HepG2 (cell line): ENCODE data around the gene COG1. TPM values are rescaled to one million over a fixed set of nuclear protein-coding genes. Genes with fewer than 3 reads are reported as not detected.

Experiments
- HMG20A ChIP-seq: IDR thresholded peaks from 2 replicates; pipeline ENCODE4 v1.6.1; 2016; ENCODE audit warnings: borderline replicate concordance
- JUND ChIP-seq: sonication (generic); formaldehyde crosslinking; IDR thresholded peaks from 2 replicates; pipeline ENCODE4 v1.8.0; 2022; ENCODE audit warnings: mild to moderate bottlenecking, missing genetic modification reagents
- MTA3 ChIP-seq: sonication (generic); formaldehyde crosslinking; IDR thresholded peaks from 2 replicates; pipeline ENCODE4 v1.4.0; 2020; ENCODE audit warnings: missing genetic modification reagents
- MYNN ChIP-seq: sonication (generic); formaldehyde crosslinking; IDR thresholded peaks from 2 replicates; pipeline ENCODE4 v1.4.0; 2020; ENCODE audit warnings: mild to moderate bottlenecking, low read depth, missing genetic modification reagents
- SOX13 ChIP-seq, 3 experiments: fragments of 450-650 bp in 1 of 3; sonication (generic) in 1 of 3; formaldehyde crosslinking in 1 of 3; IDR thresholded peaks in 2 of 3; conservative IDR thresholded peaks in 1 of 3; 2 replicates each; pipeline versions ENCODE4 v1.5.0 to v1.6.1; 2016 to 2020; ENCODE audit warnings: antibody characterized with exemption in 1 of 3, mild to moderate bottlenecking in 1 of 3, missing compliant biosample characterization in 1 of 3, missing genetic modification reagents in 1 of 3, moderate library complexity in 1 of 3
- STAG1 ChIP-seq: sonication (generic); formaldehyde crosslinking; IDR thresholded peaks from 2 replicates; pipeline ENCODE4 v1.4.0; 2020; ENCODE audit warnings: missing genetic modification reagents
- ZFYVE20 ChIP-seq: sonication (generic); formaldehyde crosslinking; IDR thresholded peaks from 2 replicates; pipeline ENCODE4 v1.8.0; 2023; ENCODE audit warnings: low read depth, mild to moderate bottlenecking, moderate library complexity, missing genetic modification reagents, borderline replicate concordance
- ZNF317 ChIP-seq: sonication (generic); formaldehyde crosslinking; IDR thresholded peaks from 2 replicates; pipeline ENCODE4 v1.5.0; 2020; ENCODE audit warnings: mild to moderate bottlenecking, missing genetic modification reagents
- polyA plus RNA-seq, 8 experiments: library from polyadenylated mRNA; depleted of rRNA in 3 of 8; stranded (reverse) in 7 of 8; unstranded in 1 of 8; fragments of >200 nt; fragmentation: Illumina TruSeq in 4 of 8; extraction: Trizol in 4 of 8; gene quantifications; 2 replicates each; pipeline versions ENCODE4 v1.2.1 to v1.2.3, GENCODE V29; 2011 to 2016; ENCODE audit warnings: low read depth in 4 of 8, missing spikeins in 1 of 8, mixed read lengths in 1 of 8; ENCODE audit not compliant: insufficient read depth in 1 of 8
- total RNA-seq, 5 experiments: library from RNA; depleted of rRNA; stranded (reverse); fragments of >200 nt; fragmentation: Illumina TruSeq; extraction: Trizol; gene quantifications; 2 replicates each; pipeline ENCODE4 v1.2.3, GENCODE V29; 2016; ENCODE audit warnings: low read depth in 1 of 5
- TF ChIP-seq, protein P1 (sequence below): sonication (generic); formaldehyde crosslinking; IDR thresholded peaks from 2 replicates; pipeline ENCODE4 v1.9.0; 2021; ENCODE audit warnings: missing genetic modification reagents, borderline replicate concordance
- TF ChIP-seq, protein P2 (sequence below): sonication (generic); formaldehyde crosslinking; IDR thresholded peaks from 2 replicates; pipeline ENCODE4 v1.5.0; 2020; ENCODE audit warnings: missing genetic modification reagents
- TF ChIP-seq, protein P3 (sequence below): sonication (generic); formaldehyde crosslinking; IDR thresholded peaks from 2 replicates; pipeline ENCODE4 v1.5.0; 2020; ENCODE audit warnings: mild to moderate bottlenecking, missing genetic modification reagents, moderate library complexity
- TF ChIP-seq, protein P4 (sequence below): sonication (generic); formaldehyde crosslinking; IDR thresholded peaks from 2 replicates; pipeline ENCODE4 v1.4.0; 2020; ENCODE audit warnings: low read depth, missing genetic modification reagents
- TF ChIP-seq, protein P5 (sequence below): sonication (generic); formaldehyde crosslinking; IDR thresholded peaks from 2 replicates; pipeline ENCODE4 v1.8.0; 2022; ENCODE audit warnings: missing genetic modification reagents, mild to moderate bottlenecking, borderline replicate concordance
- TF ChIP-seq, protein P6 (sequence below): sonication (generic); formaldehyde crosslinking; IDR thresholded peaks from 2 replicates; pipeline ENCODE4 v1.4.0; 2020; ENCODE audit warnings: low read depth, mild to moderate bottlenecking, missing genetic modification reagents

Gene COG1
- total and polyA plus RNA-seq, 2 of the 13 experiments (the other 11 are each of a cell fraction or from before 2014, with no cell fraction given): 36.6 to 39.7 TPM

DNA sequence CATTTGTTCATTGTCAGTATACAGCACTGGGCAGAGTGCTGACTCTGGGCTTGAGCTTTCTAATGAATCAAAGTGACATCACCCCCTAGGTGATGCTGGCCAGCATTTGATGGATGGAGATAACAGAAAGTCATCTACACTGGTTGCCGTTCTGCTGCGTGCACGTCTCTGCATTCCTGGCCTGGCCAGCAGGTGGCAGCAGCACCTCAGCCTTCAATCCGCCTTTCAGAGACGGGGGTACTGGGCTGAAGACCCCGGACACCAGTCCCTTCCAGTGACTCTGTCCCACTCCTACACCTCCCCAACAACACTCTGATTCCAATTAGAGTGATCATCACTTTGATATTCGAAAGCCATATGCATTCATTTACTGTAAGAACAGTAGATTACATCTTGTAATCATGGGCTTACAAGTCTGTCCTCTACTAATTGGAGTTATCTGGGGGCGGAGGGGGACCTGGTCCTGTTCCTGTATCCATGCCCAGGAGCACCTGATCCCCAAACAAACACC is 62.9 kb downstream of the COG1 start (continued):
- TF ChIP-seq, protein P1, sequence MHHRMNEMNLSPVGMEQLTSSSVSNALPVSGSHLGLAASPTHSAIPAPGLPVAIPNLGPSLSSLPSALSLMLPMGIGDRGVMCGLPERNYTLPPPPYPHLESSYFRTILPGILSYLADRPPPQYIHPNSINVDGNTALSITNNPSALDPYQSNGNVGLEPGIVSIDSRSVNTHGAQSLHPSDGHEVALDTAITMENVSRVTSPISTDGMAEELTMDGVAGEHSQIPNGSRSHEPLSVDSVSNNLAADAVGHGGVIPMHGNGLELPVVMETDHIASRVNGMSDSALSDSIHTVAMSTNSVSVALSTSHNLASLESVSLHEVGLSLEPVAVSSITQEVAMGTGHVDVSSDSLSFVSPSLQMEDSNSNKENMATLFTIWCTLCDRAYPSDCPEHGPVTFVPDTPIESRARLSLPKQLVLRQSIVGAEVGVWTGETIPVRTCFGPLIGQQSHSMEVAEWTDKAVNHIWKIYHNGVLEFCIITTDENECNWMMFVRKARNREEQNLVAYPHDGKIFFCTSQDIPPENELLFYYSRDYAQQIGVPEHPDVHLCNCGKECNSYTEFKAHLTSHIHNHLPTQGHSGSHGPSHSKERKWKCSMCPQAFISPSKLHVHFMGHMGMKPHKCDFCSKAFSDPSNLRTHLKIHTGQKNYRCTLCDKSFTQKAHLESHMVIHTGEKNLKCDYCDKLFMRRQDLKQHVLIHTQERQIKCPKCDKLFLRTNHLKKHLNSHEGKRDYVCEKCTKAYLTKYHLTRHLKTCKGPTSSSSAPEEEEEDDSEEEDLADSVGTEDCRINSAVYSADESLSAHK (CRISPR knock-in tag): 0 out of 2 replicates have a peak, but pooled peaks have one; percentile 78
- TF ChIP-seq, protein P2, sequence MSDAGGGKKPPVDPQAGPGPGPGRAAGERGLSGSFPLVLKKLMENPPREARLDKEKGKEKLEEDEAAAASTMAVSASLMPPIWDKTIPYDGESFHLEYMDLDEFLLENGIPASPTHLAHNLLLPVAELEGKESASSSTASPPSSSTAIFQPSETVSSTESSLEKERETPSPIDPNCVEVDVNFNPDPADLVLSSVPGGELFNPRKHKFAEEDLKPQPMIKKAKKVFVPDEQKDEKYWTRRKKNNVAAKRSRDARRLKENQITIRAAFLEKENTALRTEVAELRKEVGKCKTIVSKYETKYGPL (CRISPR knock-in tag): no peak
- no peak for TF ChIP-seq ZNF317 (CRISPR knock-in tag)
- TF ChIP-seq, protein P3, sequence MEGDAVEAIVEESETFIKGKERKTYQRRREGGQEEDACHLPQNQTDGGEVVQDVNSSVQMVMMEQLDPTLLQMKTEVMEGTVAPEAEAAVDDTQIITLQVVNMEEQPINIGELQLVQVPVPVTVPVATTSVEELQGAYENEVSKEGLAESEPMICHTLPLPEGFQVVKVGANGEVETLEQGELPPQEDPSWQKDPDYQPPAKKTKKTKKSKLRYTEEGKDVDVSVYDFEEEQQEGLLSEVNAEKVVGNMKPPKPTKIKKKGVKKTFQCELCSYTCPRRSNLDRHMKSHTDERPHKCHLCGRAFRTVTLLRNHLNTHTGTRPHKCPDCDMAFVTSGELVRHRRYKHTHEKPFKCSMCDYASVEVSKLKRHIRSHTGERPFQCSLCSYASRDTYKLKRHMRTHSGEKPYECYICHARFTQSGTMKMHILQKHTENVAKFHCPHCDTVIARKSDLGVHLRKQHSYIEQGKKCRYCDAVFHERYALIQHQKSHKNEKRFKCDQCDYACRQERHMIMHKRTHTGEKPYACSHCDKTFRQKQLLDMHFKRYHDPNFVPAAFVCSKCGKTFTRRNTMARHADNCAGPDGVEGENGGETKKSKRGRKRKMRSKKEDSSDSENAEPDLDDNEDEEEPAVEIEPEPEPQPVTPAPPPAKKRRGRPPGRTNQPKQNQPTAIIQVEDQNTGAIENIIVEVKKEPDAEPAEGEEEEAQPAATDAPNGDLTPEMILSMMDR: peak; percentile 100
- peak; percentile 100 for TF ChIP-seq STAG1 (CRISPR knock-in tag)
- TF ChIP-seq SOX13 (IDR thresholded peaks at IDR 0.05): no peak
- TF ChIP-seq SOX13 (CRISPR knock-in tag; conservative IDR thresholded peaks at IDR 0.05 in 1 of 2, IDR thresholded peaks at IDR 0.05 in 1 of 2): peak in 1 of 2 experiments; percentile 17; a peak in 1 of 4 replicates
- no peak for TF ChIP-seq MTA3 (CRISPR knock-in tag)
- TF ChIP-seq ZFYVE20 (CRISPR knock-in tag): no peak
- TF ChIP-seq, protein P4, sequence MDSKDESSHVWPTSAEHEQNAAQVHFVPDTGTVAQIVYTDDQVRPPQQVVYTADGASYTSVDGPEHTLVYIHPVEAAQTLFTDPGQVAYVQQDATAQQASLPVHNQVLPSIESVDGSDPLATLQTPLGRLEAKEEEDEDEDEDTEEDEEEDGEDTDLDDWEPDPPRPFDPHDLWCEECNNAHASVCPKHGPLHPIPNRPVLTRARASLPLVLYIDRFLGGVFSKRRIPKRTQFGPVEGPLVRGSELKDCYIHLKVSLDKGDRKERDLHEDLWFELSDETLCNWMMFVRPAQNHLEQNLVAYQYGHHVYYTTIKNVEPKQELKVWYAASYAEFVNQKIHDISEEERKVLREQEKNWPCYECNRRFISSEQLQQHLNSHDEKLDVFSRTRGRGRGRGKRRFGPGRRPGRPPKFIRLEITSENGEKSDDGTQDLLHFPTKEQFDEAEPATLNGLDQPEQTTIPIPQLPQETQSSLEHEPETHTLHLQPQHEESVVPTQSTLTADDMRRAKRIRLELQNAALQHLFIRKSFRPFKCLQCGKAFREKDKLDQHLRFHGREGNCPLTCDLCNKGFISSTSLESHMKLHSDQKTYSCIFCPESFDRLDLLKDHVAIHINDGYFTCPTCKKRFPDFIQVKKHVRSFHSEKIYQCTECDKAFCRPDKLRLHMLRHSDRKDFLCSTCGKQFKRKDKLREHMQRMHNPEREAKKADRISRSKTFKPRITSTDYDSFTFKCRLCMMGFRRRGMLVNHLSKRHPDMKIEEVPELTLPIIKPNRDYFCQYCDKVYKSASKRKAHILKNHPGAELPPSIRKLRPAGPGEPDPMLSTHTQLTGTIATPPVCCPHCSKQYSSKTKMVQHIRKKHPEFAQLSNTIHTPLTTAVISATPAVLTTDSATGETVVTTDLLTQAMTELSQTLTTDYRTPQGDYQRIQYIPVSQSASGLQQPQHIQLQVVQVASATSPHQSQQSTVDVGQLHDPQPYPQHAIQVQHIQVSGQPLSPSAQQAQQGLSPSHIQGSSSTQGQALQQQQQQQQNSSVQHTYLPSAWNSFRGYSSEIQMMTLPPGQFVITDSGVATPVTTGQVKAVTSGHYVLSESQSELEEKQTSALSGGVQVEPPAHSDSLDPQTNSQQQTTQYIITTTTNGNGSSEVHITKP: no peak
- TF ChIP-seq, protein P5, sequence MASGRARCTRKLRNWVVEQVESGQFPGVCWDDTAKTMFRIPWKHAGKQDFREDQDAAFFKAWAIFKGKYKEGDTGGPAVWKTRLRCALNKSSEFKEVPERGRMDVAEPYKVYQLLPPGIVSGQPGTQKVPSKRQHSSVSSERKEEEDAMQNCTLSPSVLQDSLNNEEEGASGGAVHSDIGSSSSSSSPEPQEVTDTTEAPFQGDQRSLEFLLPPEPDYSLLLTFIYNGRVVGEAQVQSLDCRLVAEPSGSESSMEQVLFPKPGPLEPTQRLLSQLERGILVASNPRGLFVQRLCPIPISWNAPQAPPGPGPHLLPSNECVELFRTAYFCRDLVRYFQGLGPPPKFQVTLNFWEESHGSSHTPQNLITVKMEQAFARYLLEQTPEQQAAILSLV: no peak
- TF ChIP-seq MYNN (CRISPR knock-in tag): 0 out of 2 replicates have a peak, but pooled peaks have one; percentile 40
- 0 out of 2 replicates have a peak, but pooled peaks have one; percentile 21 for TF ChIP-seq HMG20A
- TF ChIP-seq, protein P6, sequence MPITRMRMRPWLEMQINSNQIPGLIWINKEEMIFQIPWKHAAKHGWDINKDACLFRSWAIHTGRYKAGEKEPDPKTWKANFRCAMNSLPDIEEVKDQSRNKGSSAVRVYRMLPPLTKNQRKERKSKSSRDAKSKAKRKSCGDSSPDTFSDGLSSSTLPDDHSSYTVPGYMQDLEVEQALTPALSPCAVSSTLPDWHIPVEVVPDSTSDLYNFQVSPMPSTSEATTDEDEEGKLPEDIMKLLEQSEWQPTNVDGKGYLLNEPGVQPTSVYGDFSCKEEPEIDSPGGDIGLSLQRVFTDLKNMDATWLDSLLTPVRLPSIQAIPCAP (CRISPR knock-in tag): no peak
- peak; percentile 58; the same call in 1 of the 2 replicates for TF ChIP-seq JUND (CRISPR knock-in tag)
